Stomach (tissue), 9 donors: ENCODE measurements around the gene P4HA3. TPM values are rescaled to one million over a fixed set of nuclear protein-coding genes. Genes with fewer than 3 reads are reported as not detected.

Source experiments
- DNase-seq, 2 donors: peaks; one replicate each; pipeline versions ENCODE4 v3.0.0 to v3.0.0-alpha.2; 2013 to 2019
- H3K27ac ChIP-seq, 5 donors: fragments of 200-600 bp in 4 of 5; sonication (generic) in 4 of 5; one replicate each; pipeline ENCODE4 v1.5.1; 2013 to 2019; ENCODE audit warnings: mild to moderate bottlenecking in 1 of 5, moderate library complexity in 1 of 5
- H3K27me3 ChIP-seq, 3 donors: fragments of 200-600 bp; sonication (generic); one replicate each; pipeline ENCODE4 v1.5.1; 2017 to 2019; ENCODE audit warnings: mixed run types in 1 of 3
- H3K36me3 ChIP-seq, 4 donors: fragments of 200-600 bp; sonication (generic); 1 replicate in 3 of 4; 2 replicates in 1 of 4; pipeline ENCODE4 v1.5.1; 2016 to 2019
- H3K4me1 ChIP-seq, 4 donors: fragments of 200-600 bp; sonication (generic); one replicate each; pipeline ENCODE4 v1.5.1; 2016 to 2019
- H3K4me3 ChIP-seq, 4 donors: fragments of 200-600 bp; sonication (generic) in 3 of 4; one replicate each; pipeline ENCODE4 v1.5.1; 2016 to 2019; ENCODE audit warnings: mild to moderate bottlenecking in 1 of 4
- H3K9me3 ChIP-seq, 4 donors: fragments of 200-600 bp; sonication (generic); one replicate each; pipeline ENCODE4 v1.5.1; 2016 to 2019
- CTCF ChIP-seq, 7 experiments: fragments of 450-650 bp in 4 of 7; fragments of 200-600 bp in 3 of 7; sonication (generic) in 3 of 7; IDR thresholded peaks; one replicate each; pipeline ENCODE4 v1.5.1; 2016 to 2019; ENCODE audit warnings: antibody characterized with exemption in 7 of 7, control low read depth in 2 of 7, mild to moderate bottlenecking in 1 of 7
- EP300 ChIP-seq: sonication (generic); formaldehyde crosslinking; IDR thresholded peaks from one replicate; pipeline ENCODE4 v1.6.1; 2017; ENCODE audit warnings: antibody characterized with exemption
- POLR2A ChIP-seq, 4 donors: fragments of 450-650 bp; IDR thresholded peaks; one replicate each; pipeline ENCODE4 v1.6.1; 2016; ENCODE audit warnings: antibody characterized with exemption in 4 of 4, control low read depth in 2 of 4, mild to moderate bottlenecking in 1 of 4, moderate library complexity in 1 of 4
- POLR2AphosphoS5 ChIP-seq, 3 donors: sonication (generic); formaldehyde crosslinking; IDR thresholded peaks; one replicate each; pipeline ENCODE4 v1.6.1; 2016; ENCODE audit warnings: antibody characterized with exemption in 3 of 3
- WGBS, 5 donors: extraction: QIAGEN DNeasy Blood & Tissue Kit in 3 of 5; methylation state at CpG; one replicate each; pipeline versions ENCODE4 v1.1.5 to v1.1.7; 2013 to 2018; 5-methylcytosine and 5-hydroxymethylcytosine counted together
- intact Hi-C: fragments of 100-400 bp; cut with DNase I; formaldehyde crosslinking; loops from one replicate; pipeline ENCODE4 v1.15.1; 2023; ENCODE audit warnings: low total_unique reads
- polyA plus RNA-seq, 3 donors: library from polyadenylated mRNA; stranded (reverse); fragments of 200-250 nt; gene quantifications; one replicate each; pipeline ENCODE4 v1.2.3, GENCODE V29; 2013
- total RNA-seq, 5 donors: library from RNA; depleted of rRNA; stranded (reverse); fragments of >200 nt; gene quantifications; one replicate each; pipeline versions ENCODE4 v1.1.0 to v1.2.3, GENCODE V29; 2014 to 2016
- donor health status: healthy with polysubstance abuse.
- donor health status: Bipolar disorder and iron deficiency.
- donor health status: healthy.

Gene P4HA3
- total and polyA plus RNA-seq, 8 donors: 0.28 to 2.6 (median 0.71) TPM; not detected in 4

- WGBS, 5 donors: 79 to 87% (median 83%) methylated on average over 6 of the region's 6 CpGs
- Histone ChIP-seq H3K27me3 (no peaks in the 10 kb centered on the region), H3K4me1 (no peaks in the 10 kb centered on the region), H3K27ac (no peak overlapping the region), H3K9me3 (no peaks in the 10 kb centered on the region), H3K4me3 (no peak overlapping the region), H3K36me3 (peaks cover 18 to 75% (median 65%) of the 10 kb centered on the region in 4 donors)
- peak in 1 of 2 donors; percentile 15 for DNase-seq
- intact Hi-C loops: no loop called here
- TF ChIP-seq POLR2AphosphoS5 (IDR thresholded peaks at IDR 0.05) (no peak), EP300 (no peak), POLR2A (IDR thresholded peaks at IDR 0.05) (no peak), CTCF (IDR thresholded peaks at IDR 0.05) (no peak)
Measured at GRCh38 chr11:74232311-74232950, 79.0 kb downstream of the P4HA3 start.

DNA sequence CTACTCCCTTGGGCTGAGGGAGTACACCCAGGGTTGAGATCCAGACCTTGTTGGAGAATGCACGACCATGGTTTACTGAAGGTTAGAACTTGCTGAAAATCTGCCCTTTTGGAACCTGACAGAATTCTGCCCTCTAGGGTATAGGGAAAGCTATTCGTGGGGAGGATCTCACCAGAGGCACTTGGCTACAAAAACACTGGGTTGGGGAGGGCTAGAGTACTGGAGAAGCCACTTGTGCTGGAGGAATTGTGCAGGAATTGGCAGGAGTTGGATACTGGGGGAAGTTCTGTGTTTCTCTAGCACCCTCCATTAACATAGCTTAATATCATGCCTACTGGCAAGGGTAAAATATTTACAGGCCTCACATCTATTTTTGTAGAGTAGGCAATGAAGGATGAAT lies 84.5 kb downstream of the P4HA3 start:
- WGBS, 5 donors: 69 to 90% (median 80%) methylated on average over 2 of the region's 2 CpGs
- H3K4me3 ChIP-seq: no peak overlapping the region
- intact Hi-C loops: no loop called here
- DNase-seq: no peak
- H3K27me3 ChIP-seq: no peaks in the 10 kb centered on the region
- H3K36me3 ChIP-seq: peaks cover 10 to 38% (median 35%) of the 10 kb centered on the region in 4 donors
- no peaks in the 10 kb centered on the region for H3K9me3 ChIP-seq
- no peak overlapping the region for H3K27ac ChIP-seq
- TF ChIP-seq POLR2AphosphoS5 (IDR thresholded peaks at IDR 0.05) (no peak), EP300 (no peak), CTCF (IDR thresholded peaks at IDR 0.05) (no peak), POLR2A (IDR thresholded peaks at IDR 0.05) (no peak)
- H3K4me1 ChIP-seq: no peaks in the 10 kb centered on the region

DNA sequence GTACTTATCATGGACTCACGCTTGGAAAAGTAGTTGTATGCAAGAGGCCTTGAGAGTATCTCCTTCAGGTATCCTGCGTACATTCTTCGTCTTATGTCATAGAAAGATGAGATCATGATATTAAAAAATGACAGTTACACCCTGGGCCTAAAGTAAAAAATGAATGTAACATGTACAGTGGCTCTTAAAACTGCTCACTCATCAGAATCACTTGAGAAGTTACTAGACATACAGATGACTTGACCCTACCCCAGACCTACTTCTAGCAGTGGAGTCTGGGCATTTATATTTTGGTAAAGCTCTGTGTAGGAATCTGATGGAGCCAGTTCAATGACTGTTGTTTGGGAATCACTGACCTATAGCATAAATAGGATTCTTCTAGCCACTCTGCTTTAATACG lies 85.9 kb downstream of the P4HA3 start:
- WGBS, 5 donors: 96 to 100% (median 98%) methylated on average over 4 of the region's 4 CpGs
- no peak for DNase-seq
- no peaks in the 10 kb centered on the region for H3K4me1 ChIP-seq
- H3K36me3 ChIP-seq: peaks cover under 1 to 25% (median 22%) of the 10 kb centered on the region in 4 donors
- H3K9me3 ChIP-seq: no peaks in the 10 kb centered on the region
- H3K27ac ChIP-seq: no peak overlapping the region
- intact Hi-C loops: no loop called here
- TF ChIP-seq POLR2AphosphoS5 (IDR thresholded peaks at IDR 0.05) (no peak), EP300 (no peak), CTCF (IDR thresholded peaks at IDR 0.05) (no peak), POLR2A (IDR thresholded peaks at IDR 0.05) (no peak)
- H3K4me3 ChIP-seq: no peak overlapping the region
- H3K27me3 ChIP-seq: no peaks in the 10 kb centered on the region

GRCh38 chr11:74221816-74222215 lies 89.6 kb downstream of the P4HA3 start:
- Histone ChIP-seq H3K27me3 (no peaks in the 10 kb centered on the region), H3K9me3 (no peaks in the 10 kb centered on the region), H3K4me1 (no peaks in the 10 kb centered on the region), H3K27ac (no peak overlapping the region), H3K36me3 (peaks cover 0 to 16% (median 10%) of the 10 kb centered on the region in 4 donors), H3K4me3 (no peak overlapping the region)
- TF ChIP-seq CTCF (IDR thresholded peaks at IDR 0.05) (no peak), EP300 (no peak), POLR2A (IDR thresholded peaks at IDR 0.05) (no peak), POLR2AphosphoS5 (IDR thresholded peaks at IDR 0.05) (no peak)
- intact Hi-C loops: no loop called here
- whole genome bisulfite sequencing, 5 donors: 56 to 70% (median 70%) methylated on average over 1 of the region's 1 CpG
- DNase-seq: no peak
